HepG2 (cell line): Measurements from ENCODE around the gene TATDN2. TPM values are rescaled to one million over a fixed set of nuclear protein-coding genes. Genes with fewer than 3 reads are reported as not detected.

Source experiments
- ATAC-seq: fragments of 200-7000 bp; cut with Tn5 transposase; 3 replicates; pipeline ENCODE4 v1.9.1; 2020; ENCODE audit warnings: mild to moderate bottlenecking, moderate library complexity
- BruUV-seq: library from RNA; stranded (reverse); fragments of 400-500 nt; replicated peaks from 2 replicates; lab custom pipeline; 2021; lab: Mats Ljungman, UMichigan
- CTCF ChIA-PET: fragments of 300-600 bp; formaldehyde crosslinking; extraction: SDS; loops from one replicate; lab custom pipeline; 2021; ENCODE audit warnings: low total read pairs, inconsistent platforms, low intra/inter-chr PET ratio; lab: Yijun Ruan, JAX
- POLR2A ChIA-PET: fragments of 350-600 bp; sonication (Branson Sonifier 250); formaldehyde crosslinking; loops from one replicate; lab custom pipeline; 2020; ENCODE audit warnings: antibody characterized with exemption, inconsistent platforms; lab: Yijun Ruan, JAX
- DNase-seq: peaks from one replicate; pipeline ENCODE4 v3.0.0-alpha.2; 2015; ENCODE audit warnings: low spot score
- FAIRE-seq: peaks from 3 replicates; lab custom pipeline; 2011; peaks lifted over from hg19 to GRCh38; lab: Jason Lieb, UNC
- H2AFZ ChIP-seq: one replicate; pipeline ENCODE4 v1.6.1; 2011; ENCODE audit warnings: low read length, inconsistent platforms
- H3K27ac ChIP-seq: fragments of 300-600 bp; 3 replicates; pipeline ENCODE4 v1.8.0; 2011; ENCODE audit warnings: mixed run types, mild to moderate bottlenecking, mixed read lengths, low read length, inconsistent platforms; ENCODE audit not compliant: insufficient read depth; ENCODE audit errors: extremely low read length
- H3K27me3 ChIP-seq, 2 experiments: fragments of 200-600 bp in 1 of 2; 2 replicates in 1 of 2; 3 replicates in 1 of 2; pipeline versions ENCODE4 v1.6.0 to v1.8.0; 2011; ENCODE audit warnings: low read length in 2 of 2, mild to moderate bottlenecking in 2 of 2, moderate library complexity in 2 of 2, inconsistent platforms in 1 of 2; ENCODE audit not compliant: insufficient read depth in 2 of 2, control insufficient read depth in 1 of 2
- H3K36me3 ChIP-seq, 2 experiments: fragments of 200-600 bp in 1 of 2; replicated peaks in 1 of 2; 2 replicates in 1 of 2; 3 replicates in 1 of 2; pipeline versions ENCODE4 v1.5.1 to v1.8.0; 2011; ENCODE audit warnings: low read length in 2 of 2, inconsistent platforms in 1 of 2; ENCODE audit not compliant: insufficient read depth in 2 of 2, control insufficient read depth in 1 of 2
- H3K4me1 ChIP-seq: 2 replicates; pipeline ENCODE4 v1.5.1; 2012; ENCODE audit warnings: low read length, inconsistent platforms; ENCODE audit not compliant: insufficient read depth
- H3K4me2 ChIP-seq: 2 replicates; pipeline ENCODE4 v1.6.0; 2011; ENCODE audit warnings: low read depth, low read length, inconsistent platforms
- H3K4me3 ChIP-seq, 3 experiments: fragments of 200-600 bp in 1 of 3; sonication (generic), shearing (Covaris generic) in 1 of 3; replicated peaks in 1 of 3; 2 replicates each; pipeline ENCODE4 v1.5.1; 2011 to 2016; ENCODE audit warnings: low read length in 3 of 3, inconsistent platforms in 2 of 3, low read depth in 2 of 3, mild to moderate bottlenecking in 2 of 3, control low read depth in 1 of 3, mixed read lengths in 1 of 3; ENCODE audit not compliant: insufficient read depth in 1 of 3
- H3K79me2 ChIP-seq: one replicate; pipeline ENCODE4 v1.6.1; 2011; ENCODE audit warnings: low read length, inconsistent platforms; ENCODE audit not compliant: insufficient read depth
- H3K9ac ChIP-seq: 2 replicates; pipeline ENCODE4 v1.6.0; 2011; ENCODE audit warnings: mild to moderate bottlenecking, low read depth, low read length, inconsistent platforms; ENCODE audit not compliant: insufficient read depth
- H3K9me3 ChIP-seq: 2 replicates; pipeline ENCODE4 v1.5.1; 2012; ENCODE audit warnings: mild to moderate bottlenecking, low read length
- H4K20me1 ChIP-seq: 2 replicates; pipeline ENCODE4 v1.6.0; 2011; ENCODE audit warnings: inconsistent platforms, mild to moderate bottlenecking, low read length, moderate library complexity; ENCODE audit not compliant: insufficient read depth
- ATF7-NPFF ChIP-seq: sonication (generic); formaldehyde crosslinking; IDR thresholded peaks from 2 replicates; pipeline ENCODE4 v1.8.1; 2023; ENCODE audit warnings: mild to moderate bottlenecking, low read depth, missing genetic modification reagents, moderate library complexity
- ESRRA ChIP-seq: sonication (generic); formaldehyde crosslinking; IDR thresholded peaks from 2 replicates; pipeline ENCODE4 v1.5.1; 2020; ENCODE audit warnings: mild to moderate bottlenecking, low read depth, missing genetic modification reagents
- FOXK1 ChIP-seq: sonication (generic); formaldehyde crosslinking; IDR thresholded peaks from 2 replicates; pipeline ENCODE4 v1.4.0; 2020; ENCODE audit warnings: low read depth, missing genetic modification reagents, borderline replicate concordance
- MAFG ChIP-seq: sonication (generic); formaldehyde crosslinking; IDR thresholded peaks from 2 replicates; pipeline ENCODE4 v1.5.1; 2020; ENCODE audit warnings: mild to moderate bottlenecking, missing genetic modification reagents
- MTF2 ChIP-seq: sonication (generic); formaldehyde crosslinking; IDR thresholded peaks from 2 replicates; pipeline ENCODE4 v1.5.0; 2020; ENCODE audit warnings: missing genetic modification reagents, borderline replicate concordance
- PHF20 ChIP-seq: sonication (generic); formaldehyde crosslinking; IDR thresholded peaks from 2 replicates; pipeline ENCODE4 v1.5.0; 2020; ENCODE audit warnings: mild to moderate bottlenecking, missing genetic modification reagents
- RBAK ChIP-seq: sonication (generic); formaldehyde crosslinking; IDR thresholded peaks from 2 replicates; pipeline ENCODE4 v1.5.1; 2020; ENCODE audit warnings: mild to moderate bottlenecking, missing genetic modification reagents
- RBM39 ChIP-seq: fragments of 200-400 bp; formaldehyde crosslinking; IDR thresholded peaks from one replicate; pipeline ENCODE4 v1.6.1; 2018; ENCODE audit warnings: antibody characterized with exemption, mild to moderate bottlenecking, low read depth, low read length; ENCODE audit not compliant: poor library complexity, severe bottlenecking
- RNF2 ChIP-seq: fragments of 450-650 bp; conservative IDR thresholded peaks from 2 replicates; pipeline ENCODE4 v1.6.1; 2016; ENCODE audit warnings: low read depth
- ZFP1 ChIP-seq: IDR thresholded peaks from 2 replicates; pipeline ENCODE4 v1.6.1; 2016
- ZNF263 ChIP-seq: sonication (generic); formaldehyde crosslinking; IDR thresholded peaks from 2 replicates; pipeline ENCODE4 v1.4.0; 2020; ENCODE audit warnings: missing genetic modification reagents
- ZNF574 ChIP-seq: sonication (generic); formaldehyde crosslinking; IDR thresholded peaks from 2 replicates; pipeline ENCODE4 v1.4.0; 2020; ENCODE audit warnings: missing genetic modification reagents
- ZNF589 ChIP-seq: sonication (generic); formaldehyde crosslinking; conservative IDR thresholded peaks from 2 replicates; pipeline ENCODE4 v1.8.0; 2022; ENCODE audit warnings: mild to moderate bottlenecking, moderate library complexity, missing genetic modification reagents
- WGBS: methylation state at CpG from one replicate; pipeline ENCODE4 v1.1.6; 2017; ENCODE audit warnings: low lambda C conversion rate; 5-methylcytosine and 5-hydroxymethylcytosine counted together
- in situ Hi-C: cut with HindIII; loops from 2 replicates; pipeline ENCODE4 v1.10.0; 2017; ENCODE audit warnings: low pct_unique_long_range_greater_than_20kb; ENCODE audit not compliant: extremely low pct_ligation_motif_present
- intact Hi-C: fragments of 100-400 bp; cut with micrococcal nuclease; formaldehyde crosslinking; loops from one replicate; pipeline ENCODE4 v1.10.0; 2022; ENCODE audit not compliant: unreplicated experiment
- polyA plus RNA-seq, 8 experiments: library from polyadenylated mRNA; depleted of rRNA in 3 of 8; stranded (reverse) in 7 of 8; unstranded in 1 of 8; fragments of >200 nt; fragmentation: Illumina TruSeq in 4 of 8; extraction: Trizol in 4 of 8; gene quantifications; 2 replicates each; pipeline versions ENCODE4 v1.2.1 to v1.2.3, GENCODE V29; 2011 to 2016; ENCODE audit warnings: low read depth in 4 of 8, missing spikeins in 1 of 8, mixed read lengths in 1 of 8; ENCODE audit not compliant: insufficient read depth in 1 of 8
- total RNA-seq, 5 experiments: library from RNA; depleted of rRNA; stranded (reverse); fragments of >200 nt; fragmentation: Illumina TruSeq; extraction: Trizol; gene quantifications; 2 replicates each; pipeline ENCODE4 v1.2.3, GENCODE V29; 2016; ENCODE audit warnings: low read depth in 1 of 5

TATDN2 gene
- total and polyA plus RNA-seq, 2 of the 13 experiments (the other 11 are each of a cell fraction or from before 2014, with no cell fraction given), result 12.1 to 21.9 TPM

GRCh38 chr3:10215578-10216368 lies 32.5 kb upstream of the TATDN2 start:
- DNase-seq, result no peak
- Histone ChIP-seq H3K4me2 (no peak overlapping the region), H3K4me3 (no peak overlapping the region), H3K27me3 (no peaks in the 10 kb centered on the region), H3K27ac (no peak overlapping the region), H3K9ac (no peak overlapping the region), H3K36me3 (peaks cover 23 to 70% of the 10 kb centered on the region in 2 experiments; a peak in 4 of 5 replicates), H4K20me1 (no peaks in the 10 kb centered on the region), H3K9me3 (peaks cover 8% of the 10 kb centered on the region; the same call in 1 of the 2 replicates), H3K79me2 (no peaks in the 10 kb centered on the region), H2AFZ (no peak overlapping the region), H3K4me1 (peaks cover 6% of the 10 kb centered on the region; the same call in 1 of the 2 replicates)
- in situ Hi-C loops (no loop called here), intact Hi-C loops (no loop called here)
- CTCF ChIA-PET, result no interaction called here
- FAIRE-seq, result no peak
- ATAC-seq, result no peak
- WGBS, result 95% methylated on average over 6 of the region's 6 CpGs
- POLR2A ChIA-PET, result no interaction called here
- no TSS peak for BruUV-seq
- no peak for TF ChIP-seq RBAK
- TF ChIP-seq ESRRA (CRISPR knock-in tag), result no peak
- no peak for TF ChIP-seq RBM39
- no peak for TF ChIP-seq PHF20 (CRISPR knock-in tag)
- no peak for TF ChIP-seq ZNF263 (CRISPR knock-in tag)
- TF ChIP-seq ZNF589 (CRISPR knock-in tag), result no peak
- no peak for TF ChIP-seq RNF2
- no peak for TF ChIP-seq FOXK1 (CRISPR knock-in tag)
- no peak for TF ChIP-seq MAFG (CRISPR knock-in tag)
- no peak for TF ChIP-seq ATF7-NPFF
- TF ChIP-seq ZFP1 (CRISPR knock-in tag), result no peak
- TF ChIP-seq ZNF574, result no peak
- no peak for TF ChIP-seq MTF2 (CRISPR knock-in tag)
